Liver (tissue), 9 donors: ENCODE data around the gene TBC1D1. TPM values are rescaled to one million over a fixed set of nuclear protein-coding genes. Genes with fewer than 3 reads are reported as not detected.

Experiments used
- DNase-seq: peaks from one replicate; pipeline ENCODE4 v3.0.0-alpha.2; 2017; ENCODE audit warnings: low spot score
- H3K27ac ChIP-seq, 2 donors: one replicate each; pipeline ENCODE4 v1.7.0; 2013; ENCODE audit warnings: inconsistent platforms in 2 of 2, low read length in 2 of 2, control low read depth in 1 of 2, low read depth in 1 of 2, mild to moderate bottlenecking in 1 of 2
- H3K27me3 ChIP-seq, 4 donors: one replicate each; pipeline versions ENCODE4 v1.6.1 to v1.7.0; 2013; ENCODE audit warnings: low read length in 3 of 4, inconsistent platforms in 1 of 4, mild to moderate bottlenecking in 1 of 4, moderate library complexity in 1 of 4; ENCODE audit not compliant: control insufficient read depth in 4 of 4, insufficient read depth in 4 of 4
- H3K36me3 ChIP-seq, 4 donors: one replicate each; pipeline versions ENCODE4 v1.6.1 to v1.7.0; 2013; ENCODE audit warnings: low read length in 3 of 4, mild to moderate bottlenecking in 3 of 4, low read depth in 1 of 4, moderate library complexity in 1 of 4; ENCODE audit not compliant: control insufficient read depth in 4 of 4, insufficient read depth in 3 of 4
- H3K4me1 ChIP-seq, 4 donors: one replicate each; pipeline versions ENCODE4 v1.6.1 to v1.7.0; 2013; ENCODE audit warnings: low read length in 3 of 4, mild to moderate bottlenecking in 3 of 4, moderate library complexity in 1 of 4; ENCODE audit not compliant: control insufficient read depth in 4 of 4, insufficient read depth in 4 of 4
- H3K4me3 ChIP-seq, 3 donors: one replicate each; pipeline versions ENCODE4 v1.6.1 to v1.7.0; 2013; ENCODE audit warnings: low read length in 3 of 3, control low read depth in 1 of 3, low read depth in 1 of 3, mild to moderate bottlenecking in 1 of 3
- H3K9ac ChIP-seq, 2 donors: one replicate each; pipeline ENCODE4 v1.7.0; 2013; ENCODE audit warnings: low read length in 2 of 2, mild to moderate bottlenecking in 2 of 2, moderate library complexity in 2 of 2, control low read depth in 1 of 2, low read depth in 1 of 2
- H3K9me3 ChIP-seq, 4 donors: one replicate each; pipeline versions ENCODE4 v1.6.1 to v1.7.0; 2013; ENCODE audit warnings: low read length in 3 of 4; ENCODE audit not compliant: control insufficient read depth in 4 of 4
- EGR1 ChIP-seq, 2 donors: IDR thresholded peaks; 2 replicates each; pipeline ENCODE4 v1.6.1; 2016 to 2018; ENCODE audit warnings: antibody characterized with exemption in 2 of 2, low read depth in 2 of 2
- FOXA1 ChIP-seq: IDR thresholded peaks from 2 replicates; pipeline ENCODE4 v1.6.1; 2016; ENCODE audit warnings: antibody characterized with exemption
- FOXA2 ChIP-seq: IDR thresholded peaks from 2 replicates; pipeline ENCODE4 v1.6.1; 2016; ENCODE audit warnings: antibody characterized with exemption
- GABPA ChIP-seq, 2 donors: IDR thresholded peaks in 1 of 2; conservative IDR thresholded peaks in 1 of 2; 2 replicates each; pipeline ENCODE4 v1.6.1; 2016; ENCODE audit warnings: antibody characterized with exemption in 2 of 2, mild to moderate bottlenecking in 1 of 2, moderate library complexity in 1 of 2
- HNF4A ChIP-seq, 2 donors: conservative IDR thresholded peaks; 2 replicates each; pipeline ENCODE4 v1.6.1; 2016; ENCODE audit warnings: antibody characterized with exemption in 2 of 2, mild to moderate bottlenecking in 2 of 2
- HNF4G ChIP-seq: IDR thresholded peaks from 2 replicates; pipeline ENCODE4 v1.6.1; 2016; ENCODE audit warnings: antibody characterized with exemption
- JUND ChIP-seq, 2 donors: IDR thresholded peaks; 2 replicates each; pipeline ENCODE4 v1.6.1; 2016; ENCODE audit warnings: antibody characterized with exemption in 2 of 2
- NR2F2 ChIP-seq: IDR thresholded peaks from 2 replicates; pipeline ENCODE4 v1.6.1; 2016; ENCODE audit warnings: antibody characterized with exemption
- RAD21 ChIP-seq, 2 donors: IDR thresholded peaks; 2 replicates each; pipeline ENCODE4 v1.6.1; 2016; ENCODE audit warnings: antibody characterized with exemption in 2 of 2, mild to moderate bottlenecking in 2 of 2
- RXRA ChIP-seq, 2 donors: IDR thresholded peaks; 2 replicates each; pipeline ENCODE4 v1.6.1; 2017 to 2018; ENCODE audit warnings: antibody characterized with exemption in 2 of 2, mild to moderate bottlenecking in 1 of 2
- SP1 ChIP-seq: IDR thresholded peaks from 2 replicates; pipeline ENCODE4 v1.6.1; 2018; ENCODE audit warnings: antibody characterized with exemption, mild to moderate bottlenecking
- TAF1 ChIP-seq: conservative IDR thresholded peaks from 2 replicates; pipeline ENCODE4 v1.6.1; 2016; ENCODE audit warnings: antibody characterized with exemption, mild to moderate bottlenecking
- YY1 ChIP-seq: IDR thresholded peaks from 2 replicates; pipeline ENCODE4 v1.6.1; 2016; ENCODE audit warnings: antibody characterized with exemption, mild to moderate bottlenecking
- WGBS: extraction: QIAGEN DNeasy Blood & Tissue Kit; methylation state at CpG from one replicate; pipeline ENCODE4 v1.1.7; 2013; 5-methylcytosine and 5-hydroxymethylcytosine counted together
- polyA plus RNA-seq, 2 donors: library from polyadenylated mRNA; stranded (reverse) in 1 of 2; unstranded in 1 of 2; fragments of 200-250 nt in 1 of 2; fragments of >200 nt in 1 of 2; fragmentation: Nextera tagmentation in 1 of 2; extraction: Ambion mirVana in 1 of 2; gene quantifications; one replicate each; pipeline versions ENCODE4 v1.2.1 to v1.2.3, GENCODE V29; 2013 to 2015
- total RNA-seq, 2 donors: library from RNA; depleted of rRNA; stranded (reverse); fragments of >200 nt; gene quantifications; one replicate each; pipeline ENCODE4 v1.2.3, GENCODE V29; 2014
- TF ChIP-seq, protein P1 (sequence below): IDR thresholded peaks from 2 replicates; pipeline ENCODE4 v1.6.1; 2016; ENCODE audit warnings: antibody characterized with exemption, mild to moderate bottlenecking
- TF ChIP-seq, protein P2 (sequence below): fragments of 150-350 bp; IDR thresholded peaks from 2 replicates; pipeline ENCODE4 v1.5.1; 2017; ENCODE audit warnings: improper control_type of control experiment, low read depth, low read length; ENCODE audit not compliant: missing input control
- TF ChIP-seq, protein P3 (sequence below): IDR thresholded peaks from 2 replicates; pipeline ENCODE4 v1.6.1; 2016; ENCODE audit warnings: antibody characterized with exemption
- TF ChIP-seq, protein P4 (sequence below): IDR thresholded peaks from 2 replicates; pipeline ENCODE4 v1.6.1; 2016; ENCODE audit warnings: antibody characterized with exemption
- TF ChIP-seq, protein P5 (sequence below): IDR thresholded peaks from 2 replicates; pipeline ENCODE4 v1.6.1; 2016; ENCODE audit warnings: antibody characterized with exemption
- donor health status: healthy.
- donor health status: healthy.
- donor health status: healthy.
- donor health status: healthy.
- donor health status: healthy.

The TBC1D1 gene
- total and polyA plus RNA-seq, 4 donors = 15.6 to 41.4 (median 20.9) TPM

GRCh38 chr4:38014421-38014852 lies 123.6 kb downstream of the TBC1D1 start:
- Histone ChIP-seq H3K4me1 (peaks cover 0 to 1% (median 0%) of the 10 kb centered on the region in 4 donors), H3K9ac (no peak overlapping the region), H3K27ac (no peak overlapping the region), H3K9me3 (no peaks in the 10 kb centered on the region), H3K27me3 (no peaks in the 10 kb centered on the region), H3K36me3 (peaks cover 0 to 13% (median 4%) of the 10 kb centered on the region in 4 donors), H3K4me3 (no peak overlapping the region)
- no peak for DNase-seq
- 94% methylated on average over 37 of the region's 37 CpGs for WGBS
- TF ChIP-seq, protein P1, sequence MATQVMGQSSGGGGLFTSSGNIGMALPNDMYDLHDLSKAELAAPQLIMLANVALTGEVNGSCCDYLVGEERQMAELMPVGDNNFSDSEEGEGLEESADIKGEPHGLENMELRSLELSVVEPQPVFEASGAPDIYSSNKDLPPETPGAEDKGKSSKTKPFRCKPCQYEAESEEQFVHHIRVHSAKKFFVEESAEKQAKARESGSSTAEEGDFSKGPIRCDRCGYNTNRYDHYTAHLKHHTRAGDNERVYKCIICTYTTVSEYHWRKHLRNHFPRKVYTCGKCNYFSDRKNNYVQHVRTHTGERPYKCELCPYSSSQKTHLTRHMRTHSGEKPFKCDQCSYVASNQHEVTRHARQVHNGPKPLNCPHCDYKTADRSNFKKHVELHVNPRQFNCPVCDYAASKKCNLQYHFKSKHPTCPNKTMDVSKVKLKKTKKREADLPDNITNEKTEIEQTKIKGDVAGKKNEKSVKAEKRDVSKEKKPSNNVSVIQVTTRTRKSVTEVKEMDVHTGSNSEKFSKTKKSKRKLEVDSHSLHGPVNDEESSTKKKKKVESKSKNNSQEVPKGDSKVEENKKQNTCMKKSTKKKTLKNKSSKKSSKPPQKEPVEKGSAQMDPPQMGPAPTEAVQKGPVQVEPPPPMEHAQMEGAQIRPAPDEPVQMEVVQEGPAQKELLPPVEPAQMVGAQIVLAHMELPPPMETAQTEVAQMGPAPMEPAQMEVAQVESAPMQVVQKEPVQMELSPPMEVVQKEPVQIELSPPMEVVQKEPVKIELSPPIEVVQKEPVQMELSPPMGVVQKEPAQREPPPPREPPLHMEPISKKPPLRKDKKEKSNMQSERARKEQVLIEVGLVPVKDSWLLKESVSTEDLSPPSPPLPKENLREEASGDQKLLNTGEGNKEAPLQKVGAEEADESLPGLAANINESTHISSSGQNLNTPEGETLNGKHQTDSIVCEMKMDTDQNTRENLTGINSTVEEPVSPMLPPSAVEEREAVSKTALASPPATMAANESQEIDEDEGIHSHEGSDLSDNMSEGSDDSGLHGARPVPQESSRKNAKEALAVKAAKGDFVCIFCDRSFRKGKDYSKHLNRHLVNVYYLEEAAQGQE = no peak
- no peak for TF ChIP-seq RAD21 (IDR thresholded peaks at IDR 0.05)
- no peak for TF ChIP-seq FOXA2
- no peak for TF ChIP-seq YY1
- no peak for TF ChIP-seq FOXA1
- TF ChIP-seq, protein P2, sequence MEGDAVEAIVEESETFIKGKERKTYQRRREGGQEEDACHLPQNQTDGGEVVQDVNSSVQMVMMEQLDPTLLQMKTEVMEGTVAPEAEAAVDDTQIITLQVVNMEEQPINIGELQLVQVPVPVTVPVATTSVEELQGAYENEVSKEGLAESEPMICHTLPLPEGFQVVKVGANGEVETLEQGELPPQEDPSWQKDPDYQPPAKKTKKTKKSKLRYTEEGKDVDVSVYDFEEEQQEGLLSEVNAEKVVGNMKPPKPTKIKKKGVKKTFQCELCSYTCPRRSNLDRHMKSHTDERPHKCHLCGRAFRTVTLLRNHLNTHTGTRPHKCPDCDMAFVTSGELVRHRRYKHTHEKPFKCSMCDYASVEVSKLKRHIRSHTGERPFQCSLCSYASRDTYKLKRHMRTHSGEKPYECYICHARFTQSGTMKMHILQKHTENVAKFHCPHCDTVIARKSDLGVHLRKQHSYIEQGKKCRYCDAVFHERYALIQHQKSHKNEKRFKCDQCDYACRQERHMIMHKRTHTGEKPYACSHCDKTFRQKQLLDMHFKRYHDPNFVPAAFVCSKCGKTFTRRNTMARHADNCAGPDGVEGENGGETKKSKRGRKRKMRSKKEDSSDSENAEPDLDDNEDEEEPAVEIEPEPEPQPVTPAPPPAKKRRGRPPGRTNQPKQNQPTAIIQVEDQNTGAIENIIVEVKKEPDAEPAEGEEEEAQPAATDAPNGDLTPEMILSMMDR = no peak
- TF ChIP-seq SP1 = no peak
- TF ChIP-seq EGR1 (IDR thresholded peaks at IDR 0.05; ENCODE audit: low read depth in 2 of 2) = no peak
- TF ChIP-seq, protein P3, sequence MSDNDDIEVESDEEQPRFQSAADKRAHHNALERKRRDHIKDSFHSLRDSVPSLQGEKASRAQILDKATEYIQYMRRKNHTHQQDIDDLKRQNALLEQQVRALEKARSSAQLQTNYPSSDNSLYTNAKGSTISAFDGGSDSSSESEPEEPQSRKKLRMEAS = no peak
- TF ChIP-seq, protein P4, sequence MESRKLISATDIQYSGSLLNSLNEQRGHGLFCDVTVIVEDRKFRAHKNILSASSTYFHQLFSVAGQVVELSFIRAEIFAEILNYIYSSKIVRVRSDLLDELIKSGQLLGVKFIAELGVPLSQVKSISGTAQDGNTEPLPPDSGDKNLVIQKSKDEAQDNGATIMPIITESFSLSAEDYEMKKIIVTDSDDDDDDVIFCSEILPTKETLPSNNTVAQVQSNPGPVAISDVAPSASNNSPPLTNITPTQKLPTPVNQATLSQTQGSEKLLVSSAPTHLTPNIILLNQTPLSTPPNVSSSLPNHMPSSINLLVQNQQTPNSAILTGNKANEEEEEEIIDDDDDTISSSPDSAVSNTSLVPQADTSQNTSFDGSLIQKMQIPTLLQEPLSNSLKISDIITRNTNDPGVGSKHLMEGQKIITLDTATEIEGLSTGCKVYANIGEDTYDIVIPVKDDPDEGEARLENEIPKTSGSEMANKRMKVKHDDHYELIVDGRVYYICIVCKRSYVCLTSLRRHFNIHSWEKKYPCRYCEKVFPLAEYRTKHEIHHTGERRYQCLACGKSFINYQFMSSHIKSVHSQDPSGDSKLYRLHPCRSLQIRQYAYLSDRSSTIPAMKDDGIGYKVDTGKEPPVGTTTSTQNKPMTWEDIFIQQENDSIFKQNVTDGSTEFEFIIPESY = no peak
- TF ChIP-seq RXRA (IDR thresholded peaks at IDR 0.05) = no peak
- TF ChIP-seq NR2F2 = no peak
- TF ChIP-seq HNF4A (conservative IDR thresholded peaks at IDR 0.05) = no peak
- no peak for TF ChIP-seq HNF4G
- no peak for TF ChIP-seq GABPA (IDR thresholded peaks at IDR 0.05 in 1 of 2, conservative IDR thresholded peaks at IDR 0.05 in 1 of 2)
- no peak for TF ChIP-seq JUND (IDR thresholded peaks at IDR 0.05)
- TF ChIP-seq, protein P5, sequence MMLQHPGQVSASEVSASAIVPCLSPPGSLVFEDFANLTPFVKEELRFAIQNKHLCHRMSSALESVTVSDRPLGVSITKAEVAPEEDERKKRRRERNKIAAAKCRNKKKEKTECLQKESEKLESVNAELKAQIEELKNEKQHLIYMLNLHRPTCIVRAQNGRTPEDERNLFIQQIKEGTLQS = no peak
- TF ChIP-seq TAF1 = no peak
